Activated CD4-positive, CD25-positive, alpha-beta regulatory T cell treated with anti-CD3 and anti-CD28 coated beads, Interleukin-2, amount 50 U/mL, for 16 hours (primary cell): ENCODE measurements around the gene RAB5A.
"Not testable (repeated sequence)": the region's sequence is repeated elsewhere in the genome, so short reads cannot be mapped to it uniquely, and the experiment has no call there.

Source experiments
- DNase-seq: peaks from one replicate; pipeline ENCODE4 v3.0.0-alpha.2; 2020; ENCODE audit warnings: low read depth, low spot score

The RAB5A gene

DNA sequence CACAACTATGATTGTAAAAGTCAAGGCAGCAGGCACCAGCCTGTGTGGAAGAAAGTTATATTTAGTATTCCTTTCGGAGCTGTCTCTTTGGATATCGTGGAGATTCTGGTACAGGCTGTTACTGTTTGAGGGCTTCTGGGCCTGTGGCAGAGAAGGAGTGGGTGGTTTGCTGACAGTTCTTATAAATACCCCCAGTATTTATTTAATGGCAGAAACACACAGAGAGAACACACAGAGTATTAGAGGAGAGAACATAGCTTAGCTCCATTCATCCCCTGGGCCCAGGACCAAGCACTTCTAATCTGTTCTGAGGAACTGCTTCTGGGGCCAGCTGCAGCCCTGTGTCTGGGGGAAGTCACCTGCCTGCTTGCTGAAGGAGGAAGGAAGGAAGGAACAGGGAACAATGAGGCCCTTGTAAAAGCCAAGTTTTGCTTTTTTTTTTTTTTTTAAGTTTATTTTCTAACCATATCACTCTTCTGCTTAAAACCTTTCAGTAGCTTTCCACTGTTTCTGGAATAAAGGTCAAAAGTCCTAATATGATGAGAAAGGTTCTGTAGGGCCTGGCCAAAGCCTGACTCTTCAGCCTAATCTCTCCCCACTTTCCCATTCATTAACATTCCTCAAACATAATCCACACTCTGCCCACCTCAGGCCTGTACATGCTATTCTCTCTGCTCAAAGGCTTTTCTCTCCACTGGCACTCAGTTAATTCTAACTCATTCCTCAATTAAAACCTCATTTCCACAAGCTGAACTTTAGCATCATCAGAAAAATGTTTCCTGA, 76.9 kb downstream of the RAB5A start:
- DNase-seq = no peak

DNA sequence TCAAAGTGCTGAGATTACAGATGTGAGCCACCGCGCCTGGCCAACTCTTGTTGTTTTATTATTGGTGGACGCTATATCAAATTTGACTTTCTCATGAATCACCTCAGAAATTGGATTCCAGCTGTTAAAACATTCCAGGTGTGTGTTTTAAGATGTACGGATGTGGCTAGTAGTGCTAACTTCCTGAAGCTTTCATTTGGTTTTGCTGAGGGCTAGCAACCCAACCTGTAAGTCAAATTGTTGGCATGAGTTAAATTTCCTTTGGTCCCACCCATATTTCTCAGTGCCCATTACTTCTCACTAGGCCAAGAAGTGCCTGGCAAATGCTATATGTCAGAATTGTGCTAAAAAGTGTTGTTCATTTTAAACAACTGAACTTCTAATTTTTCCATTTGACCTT, 80.2 kb downstream of the RAB5A start:
- no peak for DNase-seq

DNA sequence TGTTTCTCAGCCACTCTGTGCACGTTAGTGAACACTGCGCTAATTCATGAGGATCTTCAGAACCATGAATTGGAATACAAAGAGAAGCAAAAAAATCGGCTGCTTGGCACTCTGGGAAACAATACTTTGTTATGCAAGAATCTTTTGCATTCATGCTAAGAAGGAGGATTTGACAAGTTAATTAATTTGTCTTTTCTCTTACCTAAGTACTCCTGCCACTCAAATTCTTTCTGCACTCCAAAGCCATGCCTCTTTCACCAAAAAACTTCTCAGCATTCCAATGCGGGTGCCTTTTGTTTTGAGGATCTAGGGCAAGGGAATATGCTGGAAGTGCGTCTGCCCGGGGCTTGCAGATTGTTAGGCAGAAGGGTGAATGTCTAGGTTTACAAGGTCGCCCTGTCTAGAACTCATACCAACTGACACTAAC, 82.0 kb downstream of the RAB5A start:
- no peak for DNase-seq

DNA sequence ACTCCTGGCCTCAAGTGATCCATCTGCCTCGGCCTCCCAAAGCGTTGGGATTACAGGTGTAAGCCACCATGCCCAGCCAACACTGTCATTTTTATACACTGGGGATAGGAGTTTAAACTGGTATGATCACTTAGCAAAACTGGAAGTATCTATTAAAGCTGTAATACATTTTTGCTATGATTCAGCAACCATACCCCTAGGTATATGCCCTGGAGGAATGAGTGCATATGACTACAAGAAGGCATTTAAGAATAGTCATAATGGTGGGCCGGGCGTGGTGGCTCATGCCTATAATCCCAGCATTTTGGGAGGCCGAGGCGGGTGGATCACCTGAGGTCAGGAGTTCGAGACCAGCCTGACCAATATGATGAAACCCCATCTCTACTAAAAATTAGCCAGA, 85.0 kb downstream of the RAB5A start:
- DNase-seq = not testable (repeated sequence)
